ENCODE measurements around the gene GREB1L. TPM values are rescaled to one million over a fixed set of nuclear protein-coding genes. Genes with fewer than 3 reads are reported as not detected.

GREB1L gene
- polyA plus RNA-seq, 1 of the 3 experiments (the other 2 are of a cell fraction) = under 0.01 TPM

GRCh38 chr18:21306368-21306767, 64.3 kb downstream of the GREB1L start:
- Histone ChIP-seq H4K20me1 (ENCODE audit: insufficient read depth) (no peaks in the 10 kb centered on the region), H3K79me2 (ENCODE audit: insufficient read depth) (no peaks in the 10 kb centered on the region), H3F3A (replicated peaks; ENCODE audit: insufficient read depth) (no peaks in the 10 kb centered on the region), H3K9me3 (no peaks in the 10 kb centered on the region), H3K4me2 (no peak overlapping the region), H3K9me2 (no peaks in the 10 kb centered on the region), H3K27ac (ENCODE audit: low read depth in 2 of 2, low read length in 1 of 2) (no peak overlapping the region), H3K4me3 (ENCODE audit: low read depth in 2 of 2, low read length in 1 of 2) (no peak overlapping the region), H2AFZ (ENCODE audit: low read depth) (no peak overlapping the region), H3K36me3 (replicated peaks in 1 of 2; ENCODE audit: control insufficient read depth in 1 of 2, insufficient read depth in 2 of 2, low read length in 1 of 2) (no peaks in the 10 kb centered on the region), H3K27me3 (ENCODE audit: insufficient read depth) (peaks cover 9% of the 10 kb centered on the region; the same call in 1 of the 2 replicates), H3K9ac (no peak overlapping the region), H3K4me1 (ENCODE audit: control insufficient read depth in 1 of 2, insufficient read depth in 2 of 2, low read depth in 1 of 2, low read length in 1 of 2) (no peaks in the 10 kb centered on the region)
- CTCF ChIA-PET = no interaction called here
- POLR2A ChIA-PET = no interaction called here
- TF ChIP-seq SIN3A (IDR thresholded peaks at IDR 0.05; ENCODE audit: borderline replicate concordance, low read depth, low read length) = no peak
- no peak for TF ChIP-seq FOXM1 (IDR thresholded peaks at IDR 0.05; ENCODE audit: low read depth)
- TF ChIP-seq CHD2 (IDR thresholded peaks at IDR 0.05; ENCODE audit: low read length, partially characterized antibody) = no peak
- TF ChIP-seq, protein P1, sequence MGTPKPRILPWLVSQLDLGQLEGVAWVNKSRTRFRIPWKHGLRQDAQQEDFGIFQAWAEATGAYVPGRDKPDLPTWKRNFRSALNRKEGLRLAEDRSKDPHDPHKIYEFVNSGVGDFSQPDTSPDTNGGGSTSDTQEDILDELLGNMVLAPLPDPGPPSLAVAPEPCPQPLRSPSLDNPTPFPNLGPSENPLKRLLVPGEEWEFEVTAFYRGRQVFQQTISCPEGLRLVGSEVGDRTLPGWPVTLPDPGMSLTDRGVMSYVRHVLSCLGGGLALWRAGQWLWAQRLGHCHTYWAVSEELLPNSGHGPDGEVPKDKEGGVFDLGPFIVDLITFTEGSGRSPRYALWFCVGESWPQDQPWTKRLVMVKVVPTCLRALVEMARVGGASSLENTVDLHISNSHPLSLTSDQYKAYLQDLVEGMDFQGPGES (IDR thresholded peaks at IDR 0.05; ENCODE audit: low read depth, low read length) = no peak
- no peak for TF ChIP-seq TCF12 (IDR thresholded peaks at IDR 0.05)
- TF ChIP-seq, protein P2, sequence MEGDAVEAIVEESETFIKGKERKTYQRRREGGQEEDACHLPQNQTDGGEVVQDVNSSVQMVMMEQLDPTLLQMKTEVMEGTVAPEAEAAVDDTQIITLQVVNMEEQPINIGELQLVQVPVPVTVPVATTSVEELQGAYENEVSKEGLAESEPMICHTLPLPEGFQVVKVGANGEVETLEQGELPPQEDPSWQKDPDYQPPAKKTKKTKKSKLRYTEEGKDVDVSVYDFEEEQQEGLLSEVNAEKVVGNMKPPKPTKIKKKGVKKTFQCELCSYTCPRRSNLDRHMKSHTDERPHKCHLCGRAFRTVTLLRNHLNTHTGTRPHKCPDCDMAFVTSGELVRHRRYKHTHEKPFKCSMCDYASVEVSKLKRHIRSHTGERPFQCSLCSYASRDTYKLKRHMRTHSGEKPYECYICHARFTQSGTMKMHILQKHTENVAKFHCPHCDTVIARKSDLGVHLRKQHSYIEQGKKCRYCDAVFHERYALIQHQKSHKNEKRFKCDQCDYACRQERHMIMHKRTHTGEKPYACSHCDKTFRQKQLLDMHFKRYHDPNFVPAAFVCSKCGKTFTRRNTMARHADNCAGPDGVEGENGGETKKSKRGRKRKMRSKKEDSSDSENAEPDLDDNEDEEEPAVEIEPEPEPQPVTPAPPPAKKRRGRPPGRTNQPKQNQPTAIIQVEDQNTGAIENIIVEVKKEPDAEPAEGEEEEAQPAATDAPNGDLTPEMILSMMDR (IDR thresholded peaks at IDR 0.05) = no peak
- no peak for TF ChIP-seq NRF1 (IDR thresholded peaks at IDR 0.05; ENCODE audit: low read depth, low read length)
- no peak for TF ChIP-seq YY1 (IDR thresholded peaks at IDR 0.05; ENCODE audit: low read depth)
- DNase-seq = no peak
- WGBS (ENCODE audit: low lambda C conversion rate) = 0% methylated on average over 2 of the region's 2 CpGs

GRCh38 chr18:21307578-21307977, 65.5 kb downstream of the GREB1L start:
- H3K79me2 ChIP-seq (ENCODE audit: insufficient read depth) = no peaks in the 10 kb centered on the region
- H3K4me3 ChIP-seq (ENCODE audit: low read depth in 2 of 2, low read length in 1 of 2) = no peak overlapping the region
- no peak for DNase-seq
- no peak overlapping the region for H3K4me2 ChIP-seq
- ChIA-PET POLR2A (no interaction called here), CTCF (no interaction called here)
- no peaks in the 10 kb centered on the region for H4K20me1 ChIP-seq (ENCODE audit: insufficient read depth)
- no peaks in the 10 kb centered on the region for H3K9me2 ChIP-seq
- H3K9ac ChIP-seq = no peak overlapping the region
- H3K9me3 ChIP-seq = no peaks in the 10 kb centered on the region
- WGBS (ENCODE audit: low lambda C conversion rate) = 4% methylated on average over 7 of the region's 7 CpGs
- peaks cover 6% of the 10 kb centered on the region; the same call in 1 of the 2 replicates for H3K27me3 ChIP-seq (ENCODE audit: insufficient read depth)
- no peak overlapping the region for H2AFZ ChIP-seq (ENCODE audit: low read depth)
- H3K4me1 ChIP-seq (ENCODE audit: control insufficient read depth in 1 of 2, insufficient read depth in 2 of 2, low read depth in 1 of 2, low read length in 1 of 2) = no peaks in the 10 kb centered on the region
- no peaks in the 10 kb centered on the region for H3F3A ChIP-seq (replicated peaks; ENCODE audit: insufficient read depth)
- no peak for TF ChIP-seq SMC3 (IDR thresholded peaks at IDR 0.05; ENCODE audit: low read depth, low read length)
- TF ChIP-seq, protein P3, sequence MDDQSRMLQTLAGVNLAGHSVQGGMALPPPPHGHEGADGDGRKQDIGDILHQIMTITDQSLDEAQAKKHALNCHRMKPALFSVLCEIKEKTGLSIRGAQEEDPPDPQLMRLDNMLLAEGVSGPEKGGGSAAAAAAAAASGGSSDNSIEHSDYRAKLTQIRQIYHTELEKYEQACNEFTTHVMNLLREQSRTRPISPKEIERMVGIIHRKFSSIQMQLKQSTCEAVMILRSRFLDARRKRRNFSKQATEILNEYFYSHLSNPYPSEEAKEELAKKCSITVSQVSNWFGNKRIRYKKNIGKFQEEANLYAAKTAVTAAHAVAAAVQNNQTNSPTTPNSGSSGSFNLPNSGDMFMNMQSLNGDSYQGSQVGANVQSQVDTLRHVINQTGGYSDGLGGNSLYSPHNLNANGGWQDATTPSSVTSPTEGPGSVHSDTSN (IDR thresholded peaks at IDR 0.05) = no peak
- H3K27ac ChIP-seq (ENCODE audit: low read depth in 2 of 2, low read length in 1 of 2) = no peak overlapping the region
- H3K36me3 ChIP-seq (replicated peaks in 1 of 2; ENCODE audit: control insufficient read depth in 1 of 2, insufficient read depth in 2 of 2, low read length in 1 of 2) = no peaks in the 10 kb centered on the region

Measured in SK-N-SH (cell line).